ENCODE measurements around the gene PSMD11. TPM values are rescaled to one million over a fixed set of nuclear protein-coding genes. Genes with fewer than 3 reads are reported as not detected.
"Not testable (repeated sequence)": the region's sequence is repeated elsewhere in the genome, so short reads cannot be mapped to it uniquely, and the experiment has no call there.

The PSMD11 gene
- total RNA-seq, 2 donors from 2014 or later = 108 to 161 TPM

DNA sequence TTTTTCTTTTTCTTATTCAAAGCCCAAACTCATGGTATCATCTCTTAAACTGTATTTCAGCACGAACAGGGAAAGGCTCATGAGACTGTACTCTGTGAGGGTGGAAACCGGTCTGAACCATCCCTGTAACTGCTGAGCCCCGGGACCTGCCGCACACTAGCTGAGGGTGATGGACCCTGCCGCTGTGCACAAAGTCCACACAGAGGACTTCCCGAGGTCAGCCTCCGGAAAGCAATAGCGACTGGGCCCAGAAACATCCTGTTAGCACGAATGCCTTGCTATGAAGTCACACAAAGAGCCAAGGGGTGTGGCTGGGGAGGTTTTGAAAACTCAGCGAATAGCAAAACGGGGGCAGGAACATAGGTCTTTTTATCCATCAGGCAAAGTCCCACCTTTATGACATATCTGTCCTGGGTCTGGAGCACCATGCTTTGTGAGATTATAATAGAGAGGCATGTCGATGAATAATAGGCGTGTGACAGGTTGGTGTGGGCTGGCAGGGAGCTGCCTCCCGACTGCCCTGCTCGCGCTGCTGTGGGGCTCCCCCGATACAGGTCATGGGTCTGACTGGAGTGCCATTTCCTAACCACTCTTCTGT lies 75.9 kb downstream of the PSMD11 start:
- Mint-ChIP-seq H3K36me3 (ENCODE audit: low read depth) (no peaks in the 10 kb centered on the region), H3K27ac (peak overlapping the region; percentile 89), H3K4me1 (peaks cover 60% of the 10 kb centered on the region), H3K27me3 (no peaks in the 10 kb centered on the region), H3K9me3 (no peaks in the 10 kb centered on the region), H3K4me3 (peak overlapping the region; percentile 81)
- peak; percentile 57 for ATAC-seq (replicated peaks)

DNA sequence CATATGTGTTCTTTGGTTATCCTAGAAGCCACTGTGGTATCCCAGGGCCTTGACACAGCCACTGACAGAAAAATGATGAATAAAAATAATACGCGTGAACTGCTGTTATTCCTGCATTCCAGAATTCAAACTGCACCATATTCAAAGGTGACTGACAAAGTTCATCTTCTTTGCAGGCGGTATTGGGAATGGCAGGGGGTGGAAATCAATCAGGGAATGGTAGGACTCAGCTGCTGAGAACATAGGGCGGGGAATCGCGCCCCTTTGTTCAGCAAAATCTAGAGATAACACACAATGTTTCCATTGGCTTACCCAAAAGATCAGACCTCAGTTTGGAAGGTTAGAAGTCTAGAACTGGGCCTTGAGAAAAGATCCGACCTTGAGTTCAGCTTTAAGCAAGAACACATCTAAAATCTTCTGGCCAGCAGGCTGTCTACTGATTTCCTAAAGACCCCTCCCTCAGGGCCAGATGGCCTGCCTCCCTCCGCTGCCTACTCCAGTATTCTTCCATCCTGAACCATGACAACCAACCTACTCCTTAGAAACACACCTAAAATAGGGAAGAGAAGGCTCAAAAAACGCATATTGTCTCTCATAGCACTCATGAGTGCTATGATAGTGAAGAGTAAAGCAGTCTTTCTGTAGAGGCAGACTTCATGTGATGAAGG lies 76.6 kb downstream of the PSMD11 start:
- Mint-ChIP-seq H3K27me3 (no peaks in the 10 kb centered on the region), H3K4me1 (peaks cover 56% of the 10 kb centered on the region), H3K36me3 (ENCODE audit: low read depth) (no peaks in the 10 kb centered on the region), H3K27ac (peak overlapping the region; percentile 89), H3K9me3 (no peaks in the 10 kb centered on the region), H3K4me3 (peak overlapping the region; percentile 81)
- no peak for ATAC-seq (replicated peaks)

DNA sequence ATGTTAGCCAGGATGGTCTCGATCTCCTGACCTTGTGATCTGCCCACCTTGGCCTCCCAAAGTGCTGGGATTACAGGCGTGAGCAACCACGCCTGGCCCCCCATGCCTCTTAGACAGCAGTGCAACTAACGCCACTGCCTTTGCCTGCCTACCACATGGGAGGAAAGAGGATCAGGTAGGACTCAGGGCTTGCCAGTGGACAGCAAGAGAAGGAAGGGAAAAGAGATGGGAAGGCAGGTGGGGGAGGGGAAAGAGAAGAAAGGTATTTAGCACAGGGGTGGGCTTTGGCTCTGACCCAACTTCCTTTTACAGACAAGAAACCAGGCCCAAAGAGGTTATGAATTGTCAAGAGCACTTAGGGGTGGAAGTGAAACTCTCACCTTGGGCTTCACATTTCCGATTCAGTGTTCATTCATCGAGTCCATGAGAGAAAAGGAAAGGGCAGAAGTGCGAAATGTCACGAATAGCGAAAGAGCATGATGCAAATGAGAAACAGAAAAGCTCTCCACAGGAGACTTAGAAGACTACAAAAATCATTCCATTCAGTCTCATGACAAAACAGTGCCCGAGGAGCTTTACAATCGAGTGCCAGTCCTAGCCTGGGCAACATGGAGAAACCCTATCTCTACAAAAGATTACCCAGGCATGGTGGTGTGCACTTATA lies 78.8 kb downstream of the PSMD11 start:
- peaks cover 41% of the 10 kb centered on the region for H3K4me1 Mint-ChIP-seq
- no peaks in the 10 kb centered on the region for H3K36me3 Mint-ChIP-seq (ENCODE audit: low read depth)
- H3K27ac Mint-ChIP-seq = peak overlapping the region; percentile 88
- ATAC-seq (replicated peaks) = peak; percentile 60
- peak overlapping the region; percentile 83 for H3K4me3 Mint-ChIP-seq
- no peaks in the 10 kb centered on the region for H3K9me3 Mint-ChIP-seq
- no peaks in the 10 kb centered on the region for H3K27me3 Mint-ChIP-seq

DNA sequence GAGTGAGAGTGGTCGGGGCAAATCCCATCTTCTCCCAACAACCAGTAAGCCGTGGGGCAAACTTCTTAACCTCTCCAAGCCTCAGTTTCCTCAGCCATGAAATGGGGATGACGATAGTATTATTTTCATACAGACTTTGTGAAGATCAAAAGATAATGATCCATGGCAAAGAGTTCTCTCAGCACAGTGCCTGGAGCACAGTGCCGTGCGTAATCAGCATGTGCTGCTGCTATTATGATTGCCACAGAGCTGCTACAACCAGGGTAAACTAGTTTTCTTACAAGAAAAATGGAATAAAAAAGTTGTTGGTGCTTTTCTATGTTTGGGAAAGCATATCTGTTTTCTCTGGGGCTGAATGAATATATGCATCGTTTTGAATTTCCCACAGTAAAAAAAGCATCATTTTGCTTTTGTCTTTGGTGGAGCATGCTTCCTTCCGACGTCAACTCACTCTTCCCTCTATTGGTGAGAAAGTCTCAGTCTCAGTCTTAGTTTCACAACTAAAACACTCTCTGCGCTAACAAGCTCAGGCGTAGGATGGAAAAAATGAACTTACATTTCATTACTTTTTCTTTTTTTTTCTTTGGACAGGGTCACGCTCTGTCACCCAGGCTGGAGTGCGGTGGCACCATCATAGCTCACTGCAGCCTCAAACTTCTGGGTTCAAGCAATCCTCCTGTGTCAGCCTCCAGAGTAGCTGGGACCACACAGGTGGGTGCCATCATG lies 79.7 kb downstream of the PSMD11 start:
- Mint-ChIP-seq H3K27me3 (no peaks in the 10 kb centered on the region), H3K4me1 (peaks cover 46% of the 10 kb centered on the region), H3K36me3 (ENCODE audit: low read depth) (no peaks in the 10 kb centered on the region), H3K4me3 (peak overlapping the region; percentile 83), H3K27ac (peak overlapping the region; percentile 88), H3K9me3 (no peaks in the 10 kb centered on the region)
- ATAC-seq (replicated peaks) = peak; percentile 63

DNA sequence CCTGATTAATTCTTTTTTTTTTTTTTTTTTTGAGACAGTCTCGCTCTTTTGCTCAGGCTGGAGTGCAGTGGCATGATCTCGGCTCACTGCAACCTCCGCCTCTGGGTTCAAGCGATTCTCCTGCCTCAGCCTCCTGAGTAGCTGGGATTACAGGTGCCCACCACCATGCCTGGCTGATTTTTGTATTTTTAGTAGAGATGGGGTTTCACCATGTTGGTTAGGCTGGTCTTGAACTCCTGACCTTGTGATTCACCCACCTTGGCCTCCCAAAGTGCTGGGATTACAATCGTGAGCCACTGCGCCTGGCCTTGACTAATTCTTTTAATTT lies 80.2 kb downstream of the PSMD11 start:
- not testable (repeated sequence) for H3K36me3 Mint-ChIP-seq (ENCODE audit: low read depth); ATAC-seq (replicated peaks); H3K27me3 Mint-ChIP-seq; H3K9me3 Mint-ChIP-seq
- Mint-ChIP-seq H3K27ac (peak overlapping the region; percentile 88), H3K4me3 (peak overlapping the region; percentile 83), H3K4me1 (peaks cover 47% of the 10 kb centered on the region)

DNA sequence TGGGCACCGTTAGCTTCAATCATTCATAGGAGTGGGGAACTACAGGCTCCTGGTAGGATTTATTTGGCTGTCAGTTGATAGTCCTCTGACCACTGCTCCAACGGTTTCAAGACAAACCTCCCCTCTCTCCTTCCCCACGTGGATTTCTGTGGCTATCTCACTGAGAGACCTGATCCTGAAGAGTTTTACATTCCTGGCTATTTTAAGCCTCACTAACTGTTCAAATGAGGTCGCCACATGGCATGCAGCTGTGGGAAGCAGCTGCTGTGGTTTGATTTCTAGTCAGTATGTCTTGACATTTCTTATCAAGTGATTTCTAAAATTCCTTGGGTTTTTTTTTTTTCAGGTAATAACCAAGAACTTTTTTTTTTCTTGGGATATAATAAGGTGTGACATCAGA lies 80.8 kb downstream of the PSMD11 start:
- H3K9me3 Mint-ChIP-seq = no peaks in the 10 kb centered on the region
- H3K4me1 Mint-ChIP-seq = peaks cover 41% of the 10 kb centered on the region
- no peak overlapping the region for H3K27ac Mint-ChIP-seq
- peak overlapping the region; percentile 83 for H3K4me3 Mint-ChIP-seq
- no peak for ATAC-seq (replicated peaks)
- H3K27me3 Mint-ChIP-seq = no peaks in the 10 kb centered on the region
- no peaks in the 10 kb centered on the region for H3K36me3 Mint-ChIP-seq (ENCODE audit: low read depth)

DNA sequence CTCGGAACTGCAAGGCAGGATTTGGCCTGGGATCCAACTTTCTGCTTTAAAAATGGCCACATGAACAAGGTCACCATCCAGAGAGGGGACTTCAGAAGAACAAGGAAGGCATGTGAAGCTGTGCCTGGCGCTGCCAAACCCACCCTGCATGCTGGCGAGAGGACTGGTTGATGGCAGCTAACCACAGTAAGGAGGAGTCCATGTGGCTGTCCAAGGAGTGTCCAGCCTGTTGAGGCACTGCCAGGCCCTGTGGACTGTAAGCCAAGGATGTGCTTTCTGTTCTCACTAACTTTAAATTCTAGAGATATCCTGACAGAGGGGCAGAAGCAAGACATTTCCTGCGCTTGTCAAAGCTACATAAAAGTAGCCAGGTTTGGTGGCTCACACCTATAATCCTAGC lies 82.8 kb downstream of the PSMD11 start:
- Mint-ChIP-seq H3K9me3 (no peaks in the 10 kb centered on the region), H3K4me3 (no peak overlapping the region), H3K27me3 (no peaks in the 10 kb centered on the region), H3K27ac (no peak overlapping the region), H3K36me3 (ENCODE audit: low read depth) (no peaks in the 10 kb centered on the region), H3K4me1 (peaks cover 30% of the 10 kb centered on the region)
- ATAC-seq (replicated peaks) = no peak

DNA sequence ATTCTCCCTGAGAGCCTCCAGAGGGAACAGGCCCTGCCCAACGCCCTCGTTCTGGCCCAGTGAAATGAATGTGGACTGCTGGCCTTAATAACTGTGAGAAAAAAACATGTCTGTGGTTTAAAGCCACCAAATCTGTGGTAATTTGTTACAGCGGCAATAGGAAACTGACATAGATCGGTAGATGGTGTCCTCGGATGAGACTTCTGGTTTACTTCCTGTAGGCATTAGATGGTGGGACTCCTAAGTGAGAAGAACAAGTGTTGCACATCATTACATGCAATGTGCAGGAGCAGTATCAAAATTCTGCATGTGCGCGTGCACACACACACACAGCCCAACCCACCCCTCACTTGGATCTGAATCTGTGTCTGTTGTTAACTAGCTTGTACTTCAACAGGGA lies 84.5 kb downstream of the PSMD11 start:
- Mint-ChIP-seq H3K27ac (peak overlapping the region; percentile 61), H3K36me3 (ENCODE audit: low read depth) (no peaks in the 10 kb centered on the region), H3K4me3 (peak overlapping the region; percentile 32), H3K4me1 (peaks cover 24% of the 10 kb centered on the region), H3K9me3 (no peaks in the 10 kb centered on the region), H3K27me3 (no peaks in the 10 kb centered on the region)
- ATAC-seq (replicated peaks) = no peak

DNA sequence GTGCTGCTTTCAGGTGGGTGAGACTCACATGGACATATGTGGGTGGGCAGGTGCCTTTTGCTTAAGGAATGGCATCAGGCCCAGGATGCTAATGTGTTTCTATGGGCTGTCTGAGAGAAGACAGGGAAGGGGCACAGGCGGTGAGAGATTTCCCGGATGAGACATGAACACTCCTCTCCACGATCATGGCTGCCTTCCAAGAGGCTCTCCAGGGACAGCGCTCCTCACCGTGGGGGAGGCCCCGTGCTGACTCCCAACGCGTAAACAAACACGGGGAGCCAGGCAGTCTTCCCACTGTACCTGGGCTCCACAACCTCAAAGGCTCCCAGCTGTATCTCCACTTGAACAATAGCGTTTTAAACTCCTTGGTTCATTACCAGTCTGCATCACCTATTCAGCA lies 85.3 kb downstream of the PSMD11 start:
- no peaks in the 10 kb centered on the region for H3K27me3 Mint-ChIP-seq
- H3K36me3 Mint-ChIP-seq (ENCODE audit: low read depth) = no peaks in the 10 kb centered on the region
- no peaks in the 10 kb centered on the region for H3K9me3 Mint-ChIP-seq
- ATAC-seq (replicated peaks) = no peak
- H3K4me1 Mint-ChIP-seq = peaks cover 19% of the 10 kb centered on the region
- no peak overlapping the region for H3K4me3 Mint-ChIP-seq
- peak overlapping the region; percentile 61 for H3K27ac Mint-ChIP-seq

Other genes starting within 250 kb of the PSMD11 start
- under 1 TPM in 1 of 2 donors, not detected in 1; 0.13 TPM for gene RHBDL3, start 178.7 kb upstream of the PSMD11 start, total RNA-seq
- gene C17orf75, start 102.3 kb upstream of the PSMD11 start, total RNA-seq = 10 to 100 TPM; 12.1 to 14.8 TPM
- gene ZNF207, start 94.4 kb upstream of the PSMD11 start, total RNA-seq = 100 to 1,000 TPM; 240 to 254 TPM
- 10 to 100 TPM in 1 of 2 donors, 1 to 10 TPM in 1; 3.6 to 13.0 TPM for gene CDK5R1, start 42.5 kb downstream of the PSMD11 start, total RNA-seq

All from activated T-helper 17 cell treated with anti-CD3 and anti-CD28 coated beads, Interleukin-2, amount 50 U/mL, for 72 hours (primary cell).